SK-N-SH treated with all-trans-retinoic acid at 6 μM for 48 hours (cell line): Measurements from ENCODE around the gene NRBP1.
A peak's percentile ranks its signal among the peaks of the same experiment; 100 is the strongest.

Experiments
- ATAC-seq: fragments of 200-7000 bp; cut with Tn5 transposase; 3 replicates; pipeline ENCODE4 v1.9.1; 2020; ENCODE audit warnings: mild to moderate bottlenecking, moderate library complexity
- ARNTL ChIP-seq: fragments of 450-650 bp; formaldehyde crosslinking; IDR thresholded peaks from 2 replicates; pipeline ENCODE4 v1.5.0; 2020; ENCODE audit warnings: low read depth, mild to moderate bottlenecking, moderate library complexity, borderline replicate concordance
- CREB5 ChIP-seq: fragments of 250-450 bp; sonication (Bioruptor Pico); IDR thresholded peaks from 2 replicates; pipeline ENCODE4 v1.5.1; 2020; ENCODE audit warnings: low read depth, mild to moderate bottlenecking, moderate library complexity
- CSDC2 ChIP-seq: fragments of 250-450 bp; sonication (Bioruptor Pico); IDR thresholded peaks from 2 replicates; pipeline ENCODE4 v1.5.0; 2020; ENCODE audit warnings: mild to moderate bottlenecking, moderate library complexity
- CSRNP3 ChIP-seq: fragments of 250-450 bp; sonication (Bioruptor Pico); IDR thresholded peaks from 2 replicates; pipeline ENCODE4 v1.5.1; 2021; ENCODE audit warnings: mild to moderate bottlenecking, moderate library complexity
- ESRRG ChIP-seq: fragments of 250-450 bp; sonication (Bioruptor Pico); IDR thresholded peaks from 2 replicates; pipeline ENCODE4 v1.6.1; 2021; ENCODE audit warnings: mild to moderate bottlenecking
- GLIS3 ChIP-seq: fragments of 250-450 bp; sonication (Bioruptor Pico); IDR thresholded peaks from 2 replicates; pipeline ENCODE4 v1.5.0; 2020; ENCODE audit warnings: mild to moderate bottlenecking, moderate library complexity
- ISL1 ChIP-seq: fragments of 250-450 bp; sonication (Bioruptor Pico); IDR thresholded peaks from 2 replicates; pipeline ENCODE4 v2.1.2; 2022; ENCODE audit warnings: mild to moderate bottlenecking, moderate library complexity
- PATZ1 ChIP-seq: fragments of 250-450 bp; sonication (Bioruptor Pico); IDR thresholded peaks from 2 replicates; pipeline ENCODE4 v1.8.0; 2020; ENCODE audit warnings: mild to moderate bottlenecking, moderate library complexity, borderline replicate concordance
- POU6F1 ChIP-seq: fragments of 250-450 bp; sonication (Bioruptor Pico); IDR thresholded peaks from 2 replicates; pipeline ENCODE4 v1.8.0; 2021; ENCODE audit warnings: low read depth, mild to moderate bottlenecking, moderate library complexity, borderline replicate concordance
- RARB ChIP-seq: fragments of 250-450 bp; sonication (Bioruptor Pico); IDR thresholded peaks from 2 replicates; pipeline ENCODE4 v1.8.0; 2021; ENCODE audit warnings: mild to moderate bottlenecking, moderate library complexity
- SNAI2 ChIP-seq: fragments of 250-450 bp; sonication (Bioruptor Pico); IDR thresholded peaks from 2 replicates; pipeline ENCODE4 v1.5.0; 2020; ENCODE audit warnings: mild to moderate bottlenecking, moderate library complexity
- TCF4 ChIP-seq: fragments of 250-450 bp; sonication (Bioruptor Pico); IDR thresholded peaks from 2 replicates; pipeline ENCODE4 v1.8.0; 2021; ENCODE audit warnings: mild to moderate bottlenecking, moderate library complexity, borderline replicate concordance
- ZC3H10 ChIP-seq: fragments of 250-450 bp; sonication (Bioruptor Pico); IDR thresholded peaks from 2 replicates; pipeline ENCODE4 v1.5.1; 2021; ENCODE audit warnings: mild to moderate bottlenecking, moderate library complexity
- ZFP3 ChIP-seq: fragments of 250-450 bp; sonication (Bioruptor Pico); IDR thresholded peaks from 2 replicates; pipeline ENCODE4 v1.5.0; 2020; ENCODE audit warnings: mild to moderate bottlenecking, moderate library complexity
- ZFP30 ChIP-seq: fragments of 450-650 bp; formaldehyde crosslinking; IDR thresholded peaks from 2 replicates; pipeline ENCODE4 v1.5.0; 2022; ENCODE audit warnings: mild to moderate bottlenecking, moderate library complexity
- ZNF565 ChIP-seq: fragments of 450-650 bp; formaldehyde crosslinking; conservative IDR thresholded peaks from 2 replicates; pipeline ENCODE4 v1.5.0; 2020; ENCODE audit warnings: low read depth, mild to moderate bottlenecking, moderate library complexity
- ZNF70 ChIP-seq: fragments of 450-650 bp; formaldehyde crosslinking; IDR thresholded peaks from 2 replicates; pipeline ENCODE4 v1.5.0; 2020; ENCODE audit warnings: mild to moderate bottlenecking, moderate library complexity
- ZNF8 ChIP-seq: fragments of 450-650 bp; formaldehyde crosslinking; IDR thresholded peaks from 2 replicates; pipeline ENCODE4 v1.5.0; 2020; ENCODE audit warnings: mild to moderate bottlenecking, moderate library complexity

Gene NRBP1

GRCh38 chr2:27441226-27441926, 12.9 kb downstream of the NRBP1 start:
- ATAC-seq: no peak

GRCh38 chr2:27441958-27442919, 13.8 kb downstream of the NRBP1 start, which contains the start of gene KRTCAP3:
Gene KRTCAP3, plus strand, starts transcription at chr2:27442381. Its CDS starts 32 bp downstream, at chr2:27442413.
- TF ChIP-seq ZNF8 (no peak), SNAI2 (CRISPR knock-in tag) (no peak), ZFP30 (CRISPR knock-in tag) (no peak), RARB (CRISPR knock-in tag) (no peak), TCF4 (no peak), ISL1 (CRISPR knock-in tag) (no peak), CSDC2 (no peak)
- no peak; the same call in 2 of the 3 replicates for ATAC-seq

More at GRCh38 chr2:27441226-27441926, 12.9 kb downstream of the NRBP1 start:
- TF ChIP-seq PATZ1 (CRISPR knock-in tag) (no peak), GLIS3 (no peak), ZFP30 (CRISPR knock-in tag) (no peak), ESRRG (CRISPR knock-in tag) (no peak), ZC3H10 (CRISPR knock-in tag) (no peak), POU6F1 (CRISPR knock-in tag) (no peak), ZFP3 (CRISPR knock-in tag) (no peak)

GRCh38 chr2:27442920-27443282, 14.5 kb downstream of the NRBP1 start:
- TF ChIP-seq ARNTL (CRISPR knock-in tag): no peak
- no peak for TF ChIP-seq RARB (CRISPR knock-in tag)
- TF ChIP-seq PATZ1 (CRISPR knock-in tag): no peak
- TF ChIP-seq ZNF8: no peak
- no peak for TF ChIP-seq ISL1 (CRISPR knock-in tag)
- no peak for TF ChIP-seq ZNF70 (CRISPR knock-in tag)
- no peak for TF ChIP-seq CREB5
- no peak for TF ChIP-seq ZFP30 (CRISPR knock-in tag)
- TF ChIP-seq ZNF565 (CRISPR knock-in tag): no peak
- no peak for TF ChIP-seq CSDC2
- TF ChIP-seq CSRNP3 (CRISPR knock-in tag): no peak
- no peak for TF ChIP-seq GLIS3
- peak; percentile 13 for ATAC-seq

GRCh38 chr2:27445155-27445554, 16.7 kb downstream of the NRBP1 start:
- ATAC-seq: no peak
- no peak for TF ChIP-seq ZFP3 (CRISPR knock-in tag)
- TF ChIP-seq, all 23 proteins: peak for 0
